SK-N-SH (cell line): ENCODE data around the gene PEPD. TPM values are rescaled to one million over a fixed set of nuclear protein-coding genes. Genes with fewer than 3 reads are reported as not detected.
A peak's percentile ranks its signal among the peaks of the same experiment; 100 is the strongest.

Source experiments
- CTCF ChIA-PET: fragments of 300-600, 350-600 bp; formaldehyde crosslinking; extraction: SDS; loops from one replicate; lab custom pipeline; 2021; lab: Yijun Ruan, JAX
- POLR2A ChIA-PET: fragments of 350-600 bp; sonication (Branson Sonifier 250); formaldehyde crosslinking; extraction: SDS; loops from one replicate; lab custom pipeline; 2020; ENCODE audit warnings: antibody characterized with exemption, inconsistent platforms; lab: Yijun Ruan, JAX
- DNase-seq: peaks from one replicate; pipeline ENCODE4 v3.0.0; 2012
- H2AFZ ChIP-seq: fragments of 200-600 bp; sonication (generic); 2 replicates; pipeline ENCODE4 v1.8.1; 2016; ENCODE audit warnings: antibody characterized with exemption, mild to moderate bottlenecking, low read depth
- H3F3A ChIP-seq: fragments of 200-600 bp; sonication (generic); replicated peaks from 2 replicates; pipeline ENCODE3; 2016; ENCODE audit warnings: antibody characterized with exemption, mild to moderate bottlenecking; ENCODE audit not compliant: insufficient read depth
- H3K27ac ChIP-seq, 2 experiments: fragments of 200-500 bp in 1 of 2; fragments of 200-600 bp in 1 of 2; sonication (Bioruptor generic) in 1 of 2; sonication (generic), shearing (Covaris generic) in 1 of 2; 2 replicates each; pipeline versions ENCODE4 v1.5.1 to v1.6.1; 2014 to 2016; ENCODE audit warnings: low read depth in 2 of 2, inconsistent platforms in 1 of 2, low read length in 1 of 2, mild to moderate bottlenecking in 1 of 2, mixed read lengths in 1 of 2
- H3K27me3 ChIP-seq: fragments of 200-600 bp; sonication (generic), shearing (Covaris generic); 2 replicates; pipeline ENCODE4 v1.6.1; 2016; ENCODE audit warnings: mixed run types; ENCODE audit not compliant: insufficient read depth
- H3K36me3 ChIP-seq, 2 experiments: fragments of 200-500 bp in 1 of 2; fragments of 200-600 bp in 1 of 2; sonication (Bioruptor generic) in 1 of 2; sonication (generic) in 1 of 2; replicated peaks in 1 of 2; 2 replicates each; pipeline versions ENCODE3 to v1.5.1; 2014 to 2016; ENCODE audit warnings: low read length in 1 of 2, mild to moderate bottlenecking in 1 of 2; ENCODE audit not compliant: insufficient read depth in 2 of 2, control insufficient read depth in 1 of 2
- H3K4me1 ChIP-seq, 2 experiments: fragments of 200-500 bp in 1 of 2; fragments of 200-600 bp in 1 of 2; sonication (Bioruptor generic) in 1 of 2; sonication (generic), shearing (Covaris generic) in 1 of 2; 2 replicates each; pipeline versions ENCODE4 v1.5.1 to v1.6.1; 2014 to 2016; ENCODE audit warnings: low read depth in 1 of 2, low read length in 1 of 2, mixed run types in 1 of 2; ENCODE audit not compliant: insufficient read depth in 2 of 2, control insufficient read depth in 1 of 2
- H3K4me2 ChIP-seq: fragments of 200-600 bp; sonication (generic), shearing (Covaris generic); 2 replicates; pipeline ENCODE4 v1.6.1; 2017; ENCODE audit warnings: mixed run types
- H3K4me3 ChIP-seq, 2 experiments: fragments of 200-500 bp in 1 of 2; fragments of 200-600 bp in 1 of 2; sonication (Bioruptor generic) in 1 of 2; sonication (generic), shearing (Covaris generic) in 1 of 2; 2 replicates each; pipeline versions ENCODE4 v1.5.1 to v1.8.1; 2014 to 2016; ENCODE audit warnings: low read depth in 2 of 2, inconsistent platforms in 1 of 2, low read length in 1 of 2, mild to moderate bottlenecking in 1 of 2, mixed read lengths in 1 of 2, moderate library complexity in 1 of 2
- H3K79me2 ChIP-seq: fragments of 200-600 bp; sonication (generic); 2 replicates; pipeline ENCODE4 v1.8.1; 2017; ENCODE audit warnings: mild to moderate bottlenecking; ENCODE audit not compliant: insufficient read depth
- H3K9ac ChIP-seq: fragments of 200-600 bp; sonication (generic); 2 replicates; pipeline ENCODE4 v1.6.1; 2017; ENCODE audit warnings: mixed run types
- H3K9me2 ChIP-seq: fragments of 200-600 bp; sonication (generic); 2 replicates; pipeline ENCODE4 v1.6.1; 2017; ENCODE audit warnings: mixed run types
- H3K9me3 ChIP-seq: fragments of 200-600 bp; sonication (generic); 2 replicates; pipeline ENCODE4 v1.6.1; 2017; ENCODE audit warnings: mixed run types, mild to moderate bottlenecking, moderate library complexity
- H4K20me1 ChIP-seq: fragments of 200-600 bp; sonication (generic); 2 replicates; pipeline ENCODE4 v1.6.1; 2017; ENCODE audit warnings: mild to moderate bottlenecking, mixed run types; ENCODE audit not compliant: insufficient read depth
- CHD2 ChIP-seq: fragments of 150-350 bp; IDR thresholded peaks from 2 replicates; pipeline ENCODE4 v1.6.1; 2018; ENCODE audit warnings: low read length; ENCODE audit not compliant: partially characterized antibody
- GABPA ChIP-seq: IDR thresholded peaks from 2 replicates; pipeline ENCODE4 v1.4.0; 2012; ENCODE audit warnings: low read depth, mild to moderate bottlenecking
- GATA2 ChIP-seq: sonication (generic); formaldehyde crosslinking; IDR thresholded peaks from 2 replicates; pipeline ENCODE4 v1.5.0; 2020; ENCODE audit warnings: mild to moderate bottlenecking, missing genetic modification reagents
- IRF3 ChIP-seq: fragments of 150-350 bp; IDR thresholded peaks from 2 replicates; pipeline ENCODE4 v1.6.1; 2016; ENCODE audit warnings: mild to moderate bottlenecking, low read depth, low read length
- MAX ChIP-seq: IDR thresholded peaks from 2 replicates; pipeline ENCODE4 v1.4.0; 2012; ENCODE audit warnings: low read depth
- MEF2A ChIP-seq: IDR thresholded peaks from 2 replicates; pipeline ENCODE4 v1.4.0; 2012; ENCODE audit warnings: low read depth, borderline replicate concordance
- NFIC ChIP-seq: IDR thresholded peaks from 2 replicates; pipeline ENCODE4 v1.4.0; 2012; ENCODE audit warnings: borderline replicate concordance
- NRF1 ChIP-seq: IDR thresholded peaks from 2 replicates; pipeline ENCODE4 v1.6.1; 2012; ENCODE audit warnings: low read depth, mild to moderate bottlenecking, low read length
- POLR2AphosphoS5 ChIP-seq: IDR thresholded peaks from 2 replicates; pipeline ENCODE4 v1.6.1; 2012; ENCODE audit warnings: low read depth, low read length
- RXRA ChIP-seq: IDR thresholded peaks from 2 replicates; pipeline ENCODE4 v1.4.0; 2012; ENCODE audit warnings: low read depth, mild to moderate bottlenecking, borderline replicate concordance
- TAF1 ChIP-seq: IDR thresholded peaks from 2 replicates; pipeline ENCODE4 v1.6.1; 2012; ENCODE audit warnings: low read depth, mild to moderate bottlenecking, low read length, moderate library complexity, borderline replicate concordance
- WGBS: methylation state at CpG from one replicate; pipeline ENCODE4 v1.1.6; 2017; ENCODE audit warnings: low lambda C conversion rate; 5-methylcytosine and 5-hydroxymethylcytosine counted together
- polyA plus RNA-seq, 3 experiments: library from polyadenylated mRNA; depleted of rRNA; stranded (reverse); fragments of >200 nt; gene quantifications; 2 replicates each; pipeline ENCODE4 v1.2.3, GENCODE V29; 2012
- TF ChIP-seq, protein P1 (sequence below): IDR thresholded peaks from 2 replicates; pipeline ENCODE4 v1.6.1; 2012; ENCODE audit warnings: mild to moderate bottlenecking, low read depth, low read length, moderate library complexity
- TF ChIP-seq, protein P2 (sequence below): IDR thresholded peaks from 2 replicates; pipeline ENCODE4; 2012

PEPD gene
- polyA plus RNA-seq, 1 of the 3 experiments (the other 2 are of a cell fraction): 88.9 TPM

DNA sequence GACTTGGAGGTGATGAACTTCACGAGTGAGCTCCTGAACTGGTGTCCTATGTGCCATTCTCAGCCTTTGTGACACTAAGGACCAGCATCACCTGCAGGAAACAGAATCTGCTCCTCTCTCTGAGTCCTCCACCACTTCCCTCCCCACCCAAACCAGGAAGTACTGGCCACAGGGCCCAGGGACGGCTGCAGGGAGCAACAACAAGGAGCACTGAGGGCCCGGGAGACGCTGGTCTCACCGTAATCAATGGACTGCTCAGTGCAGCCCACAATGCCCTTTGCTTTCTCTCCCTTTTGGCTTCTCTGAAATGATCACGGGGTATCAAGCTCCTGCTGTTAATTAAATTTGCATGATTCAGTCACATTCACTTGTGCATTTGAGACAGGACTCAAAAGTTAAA is 18.6 kb downstream of the PEPD start:
- H3K36me3 ChIP-seq: peaks cover 0 to 21% of the 10 kb centered on the region in 2 experiments
- H3K9ac ChIP-seq: no peak overlapping the region
- TF ChIP-seq RXRA (no peak), IRF3 (no peak), MEF2A (no peak), CHD2 (no peak), NRF1 (no peak), TAF1 (no peak)
- TF ChIP-seq, protein P1, sequence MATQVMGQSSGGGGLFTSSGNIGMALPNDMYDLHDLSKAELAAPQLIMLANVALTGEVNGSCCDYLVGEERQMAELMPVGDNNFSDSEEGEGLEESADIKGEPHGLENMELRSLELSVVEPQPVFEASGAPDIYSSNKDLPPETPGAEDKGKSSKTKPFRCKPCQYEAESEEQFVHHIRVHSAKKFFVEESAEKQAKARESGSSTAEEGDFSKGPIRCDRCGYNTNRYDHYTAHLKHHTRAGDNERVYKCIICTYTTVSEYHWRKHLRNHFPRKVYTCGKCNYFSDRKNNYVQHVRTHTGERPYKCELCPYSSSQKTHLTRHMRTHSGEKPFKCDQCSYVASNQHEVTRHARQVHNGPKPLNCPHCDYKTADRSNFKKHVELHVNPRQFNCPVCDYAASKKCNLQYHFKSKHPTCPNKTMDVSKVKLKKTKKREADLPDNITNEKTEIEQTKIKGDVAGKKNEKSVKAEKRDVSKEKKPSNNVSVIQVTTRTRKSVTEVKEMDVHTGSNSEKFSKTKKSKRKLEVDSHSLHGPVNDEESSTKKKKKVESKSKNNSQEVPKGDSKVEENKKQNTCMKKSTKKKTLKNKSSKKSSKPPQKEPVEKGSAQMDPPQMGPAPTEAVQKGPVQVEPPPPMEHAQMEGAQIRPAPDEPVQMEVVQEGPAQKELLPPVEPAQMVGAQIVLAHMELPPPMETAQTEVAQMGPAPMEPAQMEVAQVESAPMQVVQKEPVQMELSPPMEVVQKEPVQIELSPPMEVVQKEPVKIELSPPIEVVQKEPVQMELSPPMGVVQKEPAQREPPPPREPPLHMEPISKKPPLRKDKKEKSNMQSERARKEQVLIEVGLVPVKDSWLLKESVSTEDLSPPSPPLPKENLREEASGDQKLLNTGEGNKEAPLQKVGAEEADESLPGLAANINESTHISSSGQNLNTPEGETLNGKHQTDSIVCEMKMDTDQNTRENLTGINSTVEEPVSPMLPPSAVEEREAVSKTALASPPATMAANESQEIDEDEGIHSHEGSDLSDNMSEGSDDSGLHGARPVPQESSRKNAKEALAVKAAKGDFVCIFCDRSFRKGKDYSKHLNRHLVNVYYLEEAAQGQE: no peak
- no peaks in the 10 kb centered on the region for H4K20me1 ChIP-seq
- DNase-seq: no peak
- no peaks in the 10 kb centered on the region for H3K27me3 ChIP-seq
- WGBS: 84% methylated on average over 6 of the region's 6 CpGs
- H3K4me3 ChIP-seq: no peak overlapping the region
- no peaks in the 10 kb centered on the region for H3K9me2 ChIP-seq
- no peaks in the 10 kb centered on the region for H3F3A ChIP-seq
- POLR2A ChIA-PET: interaction anchor here (0.6 to 1.6 kb wide), 2 partner anchors 20 to 244 kb away, joined by 3 to 4 read pairs; no protein-coding TSS in a partner anchor
- H3K4me2 ChIP-seq: no peak overlapping the region
- peak overlapping the region in 1 of 2 experiments; percentile 97; a peak in 2 of 4 replicates for H3K27ac ChIP-seq
- CTCF ChIA-PET: interaction anchor here (0.7 to 3.0 kb wide), 6 partner anchors 10 to 275 kb away, joined by 4 to 13 read pairs (median 4); no protein-coding TSS in a partner anchor
- H3K79me2 ChIP-seq: no peaks in the 10 kb centered on the region
- H3K4me1 ChIP-seq: peaks cover 0 to 67% of the 10 kb centered on the region in 2 experiments; a peak in 2 of 4 replicates
- no peaks in the 10 kb centered on the region for H3K9me3 ChIP-seq
- no peak overlapping the region for H2AFZ ChIP-seq

- 95% methylated on average over 4 of the region's 4 CpGs for WGBS
- CTCF ChIA-PET: interaction anchor here (1.7 kb wide), 2 partner anchors 10 to 269 kb away, joined by 4 to 5 read pairs; no protein-coding TSS in a partner anchor
Measured at GRCh38 chr19:33502521-33502920, 19.1 kb downstream of the PEPD start.

More at GRCh38 chr19:33502521-33502920, 19.1 kb downstream of the PEPD start:
- peaks cover 0 to 62% of the 10 kb centered on the region in 2 experiments; a peak in 1 of 4 replicates for H3K4me1 ChIP-seq
- no peaks in the 10 kb centered on the region for H3K9me2 ChIP-seq
- peaks cover 0 to 21% of the 10 kb centered on the region in 2 experiments for H3K36me3 ChIP-seq
- TF ChIP-seq GABPA (no peak), MAX (no peak), NFIC (no peak), POLR2AphosphoS5 (no peak), GATA2 (CRISPR knock-in tag) (no peak), NRF1 (no peak)
- TF ChIP-seq, protein P2, sequence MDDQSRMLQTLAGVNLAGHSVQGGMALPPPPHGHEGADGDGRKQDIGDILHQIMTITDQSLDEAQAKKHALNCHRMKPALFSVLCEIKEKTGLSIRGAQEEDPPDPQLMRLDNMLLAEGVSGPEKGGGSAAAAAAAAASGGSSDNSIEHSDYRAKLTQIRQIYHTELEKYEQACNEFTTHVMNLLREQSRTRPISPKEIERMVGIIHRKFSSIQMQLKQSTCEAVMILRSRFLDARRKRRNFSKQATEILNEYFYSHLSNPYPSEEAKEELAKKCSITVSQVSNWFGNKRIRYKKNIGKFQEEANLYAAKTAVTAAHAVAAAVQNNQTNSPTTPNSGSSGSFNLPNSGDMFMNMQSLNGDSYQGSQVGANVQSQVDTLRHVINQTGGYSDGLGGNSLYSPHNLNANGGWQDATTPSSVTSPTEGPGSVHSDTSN: no peak
- TF ChIP-seq, protein P1: no peak
- TF ChIP-seq, all 33 proteins: peak for 0
- POLR2A ChIA-PET: interaction anchor here (0.6 kb wide), 1 partner anchor 244 kb away, joined by 3 read pairs; no protein-coding TSS in a partner anchor
- H4K20me1 ChIP-seq: no peaks in the 10 kb centered on the region
- DNase-seq: no peak
- no peaks in the 10 kb centered on the region for H3K79me2 ChIP-seq
- H3K27me3 ChIP-seq: no peaks in the 10 kb centered on the region
- no peak overlapping the region for H3K4me3 ChIP-seq
- no peaks in the 10 kb centered on the region for H3K9me3 ChIP-seq
- H3K9ac ChIP-seq: no peak overlapping the region
- no peak overlapping the region for H3K4me2 ChIP-seq
- no peak overlapping the region for H2AFZ ChIP-seq
- H3K27ac ChIP-seq: peak overlapping the region in 1 of 2 experiments; percentile 97; a peak in 1 of 4 replicates
- no peaks in the 10 kb centered on the region for H3F3A ChIP-seq
